HG02884 (cell line): ENCODE data around the gene CDH10.

Source experiments
- ATAC-seq: cut with Tn5 transposase; IDR thresholded peaks from one replicate; pipeline ENCODE4 v1.9.1; 2021; ENCODE audit warnings: mild to moderate bottlenecking, moderate library complexity; ENCODE audit not compliant: unreplicated experiment

The CDH10 gene

DNA sequence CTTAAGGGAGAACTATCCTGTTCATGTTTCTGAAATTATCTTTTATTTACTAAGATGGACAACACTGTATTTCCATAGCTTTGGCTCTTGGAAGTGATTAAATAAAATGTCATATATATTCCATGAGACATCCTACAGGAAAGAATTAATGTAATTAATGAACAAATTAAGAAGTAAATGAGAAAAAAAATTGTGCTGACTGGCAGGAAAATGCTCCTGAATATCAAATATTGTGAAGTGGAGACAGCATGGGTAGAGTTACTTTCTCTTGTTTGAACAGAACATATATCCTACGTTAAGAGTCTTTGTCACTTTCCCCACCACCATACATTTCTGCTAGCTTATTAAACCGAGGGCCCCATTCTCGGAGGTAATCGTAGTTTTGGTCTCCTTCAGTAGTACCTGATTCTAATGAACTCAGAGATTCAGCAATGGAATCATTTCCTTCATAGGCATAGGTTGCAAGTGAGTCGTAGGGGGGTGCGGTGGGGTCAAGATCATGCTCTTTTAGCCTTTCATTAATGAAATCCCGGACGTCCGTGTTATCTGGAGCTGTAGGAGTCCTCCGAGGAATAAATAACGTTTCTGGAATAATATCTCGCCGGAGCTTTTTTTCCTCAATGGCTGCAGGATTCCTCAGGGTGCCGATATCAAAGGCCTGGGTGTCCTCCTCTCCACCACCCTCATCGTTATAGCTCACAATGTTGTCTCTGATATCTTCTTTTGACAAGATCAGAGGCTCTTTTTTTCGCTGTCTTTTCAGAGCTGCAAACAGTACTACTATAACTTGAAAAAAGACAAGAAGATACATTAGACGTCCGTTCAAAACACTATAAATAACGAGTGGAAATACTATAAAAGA is 157.2 kb downstream of the CDH10 start:
- no peak for ATAC-seq

DNA sequence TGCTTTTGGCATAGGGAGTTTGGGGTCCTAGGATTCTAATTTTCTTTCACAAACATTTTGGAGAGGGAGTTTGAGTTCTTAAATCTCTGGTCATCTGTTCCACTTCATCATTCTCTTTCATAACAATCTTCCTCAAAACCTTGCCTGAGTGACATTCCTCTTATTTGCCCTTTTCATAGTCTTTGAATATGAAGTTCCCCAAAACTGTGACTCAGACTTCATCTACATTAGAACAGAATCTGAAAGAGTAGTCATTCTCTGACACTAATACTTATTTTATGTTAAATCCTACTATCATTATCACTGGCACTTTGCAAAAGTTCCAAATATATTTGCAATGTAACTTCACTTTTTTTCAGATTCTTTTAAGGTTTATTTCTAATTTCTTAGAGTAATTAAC is 163.8 kb downstream of the CDH10 start:
- no peak for ATAC-seq

DNA sequence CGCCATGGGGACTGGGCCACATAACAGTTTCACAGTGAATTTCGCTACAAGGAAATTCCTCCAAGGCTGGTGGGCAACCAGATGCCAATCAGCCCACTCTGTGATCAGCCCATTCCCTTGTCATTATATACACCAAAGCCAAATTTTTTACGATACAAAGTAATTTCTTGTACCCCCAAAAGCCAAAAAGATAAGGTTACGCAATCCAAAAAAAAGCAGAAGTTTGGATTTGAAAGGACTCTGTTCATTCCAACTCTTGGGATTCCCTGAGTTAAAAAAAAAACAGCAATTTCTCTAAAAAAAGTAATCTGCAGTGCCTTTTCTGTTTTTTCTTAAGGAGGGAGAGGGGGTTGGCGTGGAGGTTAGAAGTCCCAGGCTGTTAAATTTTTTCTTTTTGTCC is 166.8 kb downstream of the CDH10 start:
- no peak for ATAC-seq

DNA sequence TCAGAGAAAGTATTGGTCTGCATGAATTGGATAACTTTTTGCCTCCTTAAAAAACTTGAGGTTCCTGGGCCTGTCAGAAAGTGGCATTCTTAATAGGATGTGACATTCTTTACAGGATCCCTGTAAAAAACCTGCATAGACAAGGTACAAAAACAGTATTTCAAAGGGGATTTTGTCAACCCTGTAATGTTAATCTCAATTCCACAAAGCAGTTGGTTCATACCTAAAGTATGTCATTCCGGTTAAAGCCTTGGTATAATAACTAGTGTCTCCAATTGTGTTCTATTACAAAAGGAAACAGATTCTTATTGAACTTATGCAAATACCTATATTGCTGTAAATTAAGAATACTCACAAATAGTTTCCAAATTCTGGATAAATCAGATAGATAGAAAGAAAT is 169.7 kb downstream of the CDH10 start:
- ATAC-seq = no peak

DNA sequence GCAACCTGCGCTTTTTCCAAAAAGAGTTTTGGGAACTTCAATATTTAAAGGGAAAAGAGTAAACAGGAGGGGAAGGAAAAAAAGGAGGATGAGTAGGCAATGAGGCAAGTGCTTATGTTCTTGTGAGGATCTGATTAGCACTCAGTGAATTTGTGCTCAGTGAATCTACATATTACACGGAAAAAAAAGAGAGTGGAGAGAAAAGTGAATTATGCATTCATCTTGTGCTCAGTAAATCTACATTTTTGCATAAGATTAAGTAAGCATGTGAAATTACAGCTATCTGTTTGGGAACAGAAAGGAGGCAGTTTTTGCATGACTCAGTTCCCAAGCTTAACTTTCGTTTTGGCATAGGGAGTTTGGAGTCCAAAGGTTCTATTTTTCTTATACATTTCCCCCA is 170.1 kb downstream of the CDH10 start:
- ATAC-seq = no peak

DNA sequence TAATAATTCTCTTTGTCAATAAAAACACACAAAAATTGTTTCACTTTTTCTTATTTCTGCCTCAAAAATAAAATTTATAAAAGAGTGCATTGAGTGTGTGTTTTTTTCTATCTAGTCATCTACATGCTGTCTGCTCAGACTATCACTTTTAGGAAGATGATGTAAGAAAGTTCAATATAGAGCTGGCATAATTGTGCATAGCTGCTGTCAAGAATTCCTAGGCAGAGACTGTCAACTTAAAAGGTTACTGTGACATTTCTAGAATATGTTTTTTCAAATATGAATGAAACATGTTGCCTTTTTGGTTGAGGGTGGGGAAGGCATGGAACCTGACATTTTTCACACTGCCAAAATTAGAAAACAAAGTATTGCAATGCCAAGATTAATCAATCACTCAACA is 172.3 kb downstream of the CDH10 start:
- ATAC-seq = no peak

DNA sequence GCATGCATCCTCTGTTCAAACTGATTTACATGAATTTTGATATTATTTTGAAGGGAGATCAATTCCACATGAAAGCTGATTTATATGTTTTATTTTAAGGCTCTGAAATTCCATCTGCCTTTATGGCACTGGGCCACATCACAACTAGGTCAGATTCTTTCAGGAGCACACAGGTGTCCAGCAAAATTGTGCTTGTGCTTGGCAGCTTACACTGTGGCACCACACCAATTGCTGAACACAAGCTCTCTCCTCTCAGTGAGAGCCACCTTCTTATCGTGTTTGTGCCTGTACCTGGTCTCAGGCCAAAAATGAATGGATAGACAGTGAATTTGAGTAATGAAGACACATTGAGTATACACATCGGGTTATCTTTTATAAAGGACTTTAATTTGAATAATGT is 200.4 kb downstream of the CDH10 start:
- ATAC-seq = no peak

DNA sequence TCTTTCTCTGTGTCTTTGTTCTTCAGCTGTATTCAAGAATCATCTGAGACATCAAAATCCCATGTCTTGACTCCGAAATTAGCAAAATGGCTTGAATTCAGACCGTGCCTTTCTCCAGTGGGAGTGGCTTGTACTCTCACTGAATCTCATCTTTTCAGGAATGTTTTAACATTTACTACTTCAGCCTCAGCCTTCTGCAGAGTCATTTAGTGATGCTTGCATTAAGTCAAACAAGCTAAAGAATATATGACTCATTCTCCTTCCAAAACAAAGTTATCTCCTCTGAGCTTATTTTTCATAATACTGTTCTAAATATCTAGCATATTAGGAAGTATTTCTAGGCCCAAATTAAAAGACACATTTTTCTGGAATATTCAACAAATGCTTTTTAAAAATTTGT is 205.3 kb downstream of the CDH10 start:
- no peak for ATAC-seq
